Mucosa of rectum (tissue), 2 donors: ENCODE data around the gene CNMD.
"Not testable (repeated sequence)": the region's sequence is repeated elsewhere in the genome, so short reads cannot be mapped to it uniquely, and the experiment has no call there.

Experiments used
- H3K27ac ChIP-seq, 2 donors: one replicate each; pipeline ENCODE4 v1.7.0; 2013; ENCODE audit warnings: inconsistent platforms in 2 of 2, low read depth in 2 of 2, low read length in 2 of 2
- H3K27me3 ChIP-seq, 2 donors: one replicate each; pipeline ENCODE4 v1.7.0; 2013; ENCODE audit warnings: low read length in 2 of 2; ENCODE audit not compliant: control insufficient read depth in 2 of 2, insufficient read depth in 2 of 2
- H3K36me3 ChIP-seq, 2 donors: one replicate each; pipeline ENCODE4 v1.7.0; 2013; ENCODE audit warnings: low read length in 2 of 2; ENCODE audit not compliant: control insufficient read depth in 2 of 2, insufficient read depth in 2 of 2
- H3K4me1 ChIP-seq, 2 donors: one replicate each; pipeline ENCODE4 v1.7.0; 2013; ENCODE audit warnings: low read length in 2 of 2, mild to moderate bottlenecking in 1 of 2; ENCODE audit not compliant: control insufficient read depth in 2 of 2, insufficient read depth in 2 of 2
- H3K4me3 ChIP-seq, 2 donors: one replicate each; pipeline ENCODE4 v1.7.0; 2013; ENCODE audit warnings: low read length in 2 of 2
- H3K9ac ChIP-seq, 2 donors: one replicate each; pipeline ENCODE4 v1.7.0; 2013; ENCODE audit warnings: low read length in 2 of 2, low read depth in 1 of 2, mild to moderate bottlenecking in 1 of 2
- H3K9me3 ChIP-seq, 2 donors: one replicate each; pipeline ENCODE4 v1.7.0; 2013; ENCODE audit warnings: low read length in 2 of 2; ENCODE audit not compliant: control insufficient read depth in 2 of 2
- donor health status: healthy.
- donor health status: Normal muscosa, but diverticular disease.

The CNMD gene

GRCh38 chr13:52725302-52725701 lies 14.3 kb downstream of the CNMD start:
- Histone ChIP-seq H3K4me3 (no peak overlapping the region), H3K9ac (no peak overlapping the region), H3K27ac (no peak overlapping the region), H3K27me3 (no peaks in the 10 kb centered on the region), H3K9me3 (no peaks in the 10 kb centered on the region), H3K36me3 (no peaks in the 10 kb centered on the region), H3K4me1 (no peaks in the 10 kb centered on the region)

- no peak overlapping the region for H3K9ac ChIP-seq
- no peaks in the 10 kb centered on the region for H3K9me3 ChIP-seq
- H3K4me3 ChIP-seq = no peak overlapping the region
- no peaks in the 10 kb centered on the region for H3K27me3 ChIP-seq
- no peaks in the 10 kb centered on the region for H3K4me1 ChIP-seq
- H3K27ac ChIP-seq = no peak overlapping the region
- no peaks in the 10 kb centered on the region for H3K36me3 ChIP-seq
Observed at GRCh38 chr13:52723181-52723580, 16.4 kb downstream of the CNMD start.

- not testable (repeated sequence) for H3K27me3 ChIP-seq, H3K9me3 ChIP-seq, H3K4me1 ChIP-seq, H3K36me3 ChIP-seq, H3K27ac ChIP-seq, H3K9ac ChIP-seq, H3K4me3 ChIP-seq
Observed at GRCh38 chr13:52721356-52721755, 18.3 kb downstream of the CNMD start.

- not testable (repeated sequence) for H3K9me3 ChIP-seq, H3K27ac ChIP-seq, H3K36me3 ChIP-seq, H3K4me1 ChIP-seq, H3K4me3 ChIP-seq, H3K9ac ChIP-seq, H3K27me3 ChIP-seq
Observed at GRCh38 chr13:52720904-52721303, 18.7 kb downstream of the CNMD start.

DNA sequence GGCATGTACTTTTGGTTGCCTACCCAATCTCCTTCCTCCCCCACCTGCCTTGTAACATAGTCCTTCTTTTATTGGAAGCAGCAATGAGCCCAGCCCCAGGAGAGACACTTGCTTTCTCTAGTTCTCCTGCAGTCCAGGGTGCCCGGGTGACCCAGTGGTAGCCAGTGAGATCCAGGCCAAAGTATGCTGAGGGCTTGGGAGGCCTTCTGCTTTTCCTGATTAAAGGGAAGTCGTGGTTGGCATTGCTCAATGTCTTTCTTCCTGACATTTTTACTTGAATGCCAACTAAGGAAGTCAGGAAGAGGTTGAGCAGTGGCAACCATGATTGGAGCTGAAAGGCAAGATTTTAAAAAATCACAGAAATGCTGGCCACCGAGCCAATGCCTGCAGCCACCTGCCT lies 25.7 kb downstream of the CNMD start:
- H3K4me1 ChIP-seq = no peaks in the 10 kb centered on the region
- H3K4me3 ChIP-seq = no peak overlapping the region
- H3K9me3 ChIP-seq = no peaks in the 10 kb centered on the region
- H3K36me3 ChIP-seq = no peaks in the 10 kb centered on the region
- no peaks in the 10 kb centered on the region for H3K27me3 ChIP-seq
- no peak overlapping the region for H3K9ac ChIP-seq
- H3K27ac ChIP-seq = no peak overlapping the region

DNA sequence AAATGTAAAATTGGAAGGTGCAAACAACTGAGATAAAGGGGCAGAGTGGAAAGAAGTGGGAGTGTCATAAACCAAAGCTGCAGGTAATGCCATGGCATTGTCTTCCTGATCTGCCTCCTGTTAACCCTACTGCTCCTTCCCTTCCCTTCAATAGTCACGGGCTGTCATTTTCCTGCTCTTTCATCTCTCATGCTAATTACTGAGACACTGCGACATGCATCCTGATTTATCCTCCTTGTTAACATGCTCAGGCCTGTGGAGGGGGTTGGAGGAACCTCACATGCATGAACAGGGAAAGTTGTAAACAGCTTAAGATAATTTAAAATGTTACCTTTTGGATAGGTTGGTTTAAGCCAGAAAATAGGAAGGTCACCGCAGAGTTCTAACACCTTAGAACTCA lies 27.2 kb downstream of the CNMD start:
- Histone ChIP-seq H3K36me3 (no peaks in the 10 kb centered on the region), H3K4me3 (no peak overlapping the region), H3K27ac (no peak overlapping the region), H3K9ac (no peak overlapping the region), H3K4me1 (no peaks in the 10 kb centered on the region), H3K9me3 (no peaks in the 10 kb centered on the region), H3K27me3 (no peaks in the 10 kb centered on the region)

DNA sequence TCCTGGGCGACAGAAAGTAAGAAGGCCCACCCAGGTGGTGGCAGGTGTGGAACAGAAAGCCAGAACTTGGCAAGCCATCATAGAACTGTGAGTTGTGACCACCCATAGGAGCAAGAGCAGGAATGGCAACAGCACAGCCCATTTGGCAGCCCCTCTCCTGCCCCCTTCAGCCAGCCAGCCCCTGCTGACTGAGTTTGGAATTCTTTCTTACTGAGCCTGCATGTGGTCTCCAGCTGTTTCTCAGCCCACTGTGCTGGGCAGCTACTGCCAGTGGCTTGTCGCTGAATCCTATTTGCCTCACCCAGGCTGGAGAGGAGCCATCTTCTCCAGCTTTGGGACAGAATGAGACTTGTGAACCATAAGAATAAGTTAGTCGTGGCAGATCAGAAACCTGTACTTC lies 28.3 kb downstream of the CNMD start:
- no peak overlapping the region for H3K4me3 ChIP-seq
- no peaks in the 10 kb centered on the region for H3K36me3 ChIP-seq
- no peak overlapping the region for H3K9ac ChIP-seq
- H3K9me3 ChIP-seq = no peaks in the 10 kb centered on the region
- H3K27ac ChIP-seq = no peak overlapping the region
- H3K4me1 ChIP-seq = no peaks in the 10 kb centered on the region
- H3K27me3 ChIP-seq = no peaks in the 10 kb centered on the region

DNA sequence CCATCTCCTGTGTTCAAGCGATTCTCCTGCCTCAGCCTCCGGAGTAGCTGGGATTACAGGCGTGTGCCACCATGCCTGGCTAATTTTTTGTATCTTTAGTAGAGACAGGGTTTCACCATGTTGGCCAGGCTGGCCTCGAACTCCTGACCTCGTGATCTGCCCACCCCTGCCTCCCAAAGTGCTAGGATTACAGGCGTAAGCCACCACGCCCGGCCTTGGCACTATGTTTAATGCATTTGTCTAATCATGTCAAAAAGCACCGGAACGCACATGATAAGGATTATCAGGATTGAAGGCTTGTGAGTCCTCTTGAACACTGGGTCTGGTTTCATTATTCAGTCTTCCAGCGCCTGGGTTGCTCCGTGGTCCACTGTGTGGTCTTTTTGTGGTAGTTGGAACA lies 31.4 kb downstream of the CNMD start:
- H3K9me3 ChIP-seq, H3K36me3 ChIP-seq, H3K27me3 ChIP-seq, H3K9ac ChIP-seq, H3K4me3 ChIP-seq, H3K4me1 ChIP-seq, H3K27ac ChIP-seq: not testable (repeated sequence)

- H3K9ac ChIP-seq = no peak overlapping the region
- H3K9me3 ChIP-seq = no peaks in the 10 kb centered on the region
- no peaks in the 10 kb centered on the region for H3K36me3 ChIP-seq
- no peak overlapping the region for H3K27ac ChIP-seq
- H3K4me1 ChIP-seq = no peaks in the 10 kb centered on the region
- H3K4me3 ChIP-seq = no peak overlapping the region
- no peaks in the 10 kb centered on the region for H3K27me3 ChIP-seq
Observed at GRCh38 chr13:52707375-52707774, 32.2 kb downstream of the CNMD start.

DNA sequence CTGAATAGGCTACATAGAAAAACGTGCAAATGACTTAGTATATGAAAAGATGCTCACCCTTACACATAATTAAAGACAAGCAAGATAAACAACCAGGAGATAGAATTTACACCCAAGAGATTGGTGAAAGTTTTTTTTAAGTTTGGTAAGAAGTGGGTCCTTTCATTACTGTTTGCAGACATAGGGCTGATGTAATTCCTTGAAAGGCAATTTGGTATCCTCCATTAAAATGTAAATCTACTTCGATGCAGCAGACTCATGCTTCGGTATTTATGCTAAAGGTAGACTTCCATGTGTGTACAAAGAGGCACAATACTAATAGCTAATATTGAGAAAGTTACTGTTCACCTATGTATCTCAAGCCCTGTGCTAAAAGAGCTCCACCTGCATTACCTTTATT lies 33.5 kb downstream of the CNMD start:
- H3K36me3 ChIP-seq = no peaks in the 10 kb centered on the region
- H3K27me3 ChIP-seq = no peaks in the 10 kb centered on the region
- no peak overlapping the region for H3K9ac ChIP-seq
- H3K27ac ChIP-seq = no peak overlapping the region
- H3K4me1 ChIP-seq = no peaks in the 10 kb centered on the region
- no peak overlapping the region for H3K4me3 ChIP-seq
- H3K9me3 ChIP-seq = no peaks in the 10 kb centered on the region

DNA sequence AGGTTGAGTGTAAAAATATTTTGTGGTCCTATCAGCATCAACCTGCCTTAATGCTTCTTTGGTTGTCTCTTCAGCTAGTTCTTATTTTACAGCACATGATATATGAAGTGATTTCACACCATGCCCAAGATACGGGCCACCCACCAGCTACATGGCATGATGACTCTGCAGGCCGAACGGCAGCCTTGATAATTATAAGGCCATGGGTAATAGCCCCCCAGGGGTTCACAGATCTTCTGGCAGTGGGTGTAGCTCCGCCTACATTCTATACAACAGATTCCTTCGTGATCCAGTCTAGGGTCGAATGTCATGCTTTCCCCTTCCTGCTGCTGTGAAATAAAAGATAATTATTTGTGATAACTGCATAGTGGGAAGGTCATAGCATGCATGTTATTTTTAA lies 36.1 kb downstream of the CNMD start:
- no peaks in the 10 kb centered on the region for H3K4me1 ChIP-seq
- no peak overlapping the region for H3K4me3 ChIP-seq
- H3K27me3 ChIP-seq = no peaks in the 10 kb centered on the region

More for the DNA sequence above, 36.1 kb downstream of the CNMD start:
- H3K27ac ChIP-seq = no peak overlapping the region
- H3K36me3 ChIP-seq = no peaks in the 10 kb centered on the region
- H3K9me3 ChIP-seq = no peaks in the 10 kb centered on the region
- no peak overlapping the region for H3K9ac ChIP-seq
